HepG2 (cell line): ENCODE results near the gene TTC16. TPM values are rescaled to one million over a fixed set of nuclear protein-coding genes. Genes with fewer than 3 reads are reported as not detected.

Experiments used
- ATAC-seq: fragments of 200-7000 bp; cut with Tn5 transposase; 3 replicates; pipeline ENCODE4 v1.9.1; 2020; ENCODE audit warnings: mild to moderate bottlenecking, moderate library complexity
- BruUV-seq: library from RNA; stranded (reverse); fragments of 400-500 nt; replicated peaks from 2 replicates; lab custom pipeline; 2021; lab: Mats Ljungman, UMichigan
- CTCF ChIA-PET: fragments of 300-600 bp; formaldehyde crosslinking; extraction: SDS; loops from one replicate; lab custom pipeline; 2021; ENCODE audit warnings: low total read pairs, inconsistent platforms, low intra/inter-chr PET ratio; lab: Yijun Ruan, JAX
- POLR2A ChIA-PET: fragments of 350-600 bp; sonication (Branson Sonifier 250); formaldehyde crosslinking; loops from one replicate; lab custom pipeline; 2020; ENCODE audit warnings: antibody characterized with exemption, inconsistent platforms; lab: Yijun Ruan, JAX
- DNase-seq: peaks from one replicate; pipeline ENCODE4 v3.0.0-alpha.2; 2015; ENCODE audit warnings: low spot score
- FAIRE-seq: peaks from 3 replicates; lab custom pipeline; 2011; peaks lifted over from hg19 to GRCh38; lab: Jason Lieb, UNC
- H2AFZ ChIP-seq: one replicate; pipeline ENCODE4 v1.6.1; 2011; ENCODE audit warnings: low read length, inconsistent platforms
- H3K27ac ChIP-seq: fragments of 300-600 bp; 3 replicates; pipeline ENCODE4 v1.8.0; 2011; ENCODE audit warnings: mixed run types, mild to moderate bottlenecking, mixed read lengths, low read length, inconsistent platforms; ENCODE audit not compliant: insufficient read depth; ENCODE audit errors: extremely low read length
- H3K27me3 ChIP-seq, 2 experiments: fragments of 200-600 bp in 1 of 2; 2 replicates in 1 of 2; 3 replicates in 1 of 2; pipeline versions ENCODE4 v1.6.0 to v1.8.0; 2011; ENCODE audit warnings: low read length in 2 of 2, mild to moderate bottlenecking in 2 of 2, moderate library complexity in 2 of 2, inconsistent platforms in 1 of 2; ENCODE audit not compliant: insufficient read depth in 2 of 2, control insufficient read depth in 1 of 2
- H3K36me3 ChIP-seq, 2 experiments: fragments of 200-600 bp in 1 of 2; replicated peaks in 1 of 2; 2 replicates in 1 of 2; 3 replicates in 1 of 2; pipeline versions ENCODE4 v1.5.1 to v1.8.0; 2011; ENCODE audit warnings: low read length in 2 of 2, inconsistent platforms in 1 of 2; ENCODE audit not compliant: insufficient read depth in 2 of 2, control insufficient read depth in 1 of 2
- H3K4me1 ChIP-seq: 2 replicates; pipeline ENCODE4 v1.5.1; 2012; ENCODE audit warnings: low read length, inconsistent platforms; ENCODE audit not compliant: insufficient read depth
- H3K4me2 ChIP-seq: 2 replicates; pipeline ENCODE4 v1.6.0; 2011; ENCODE audit warnings: low read depth, low read length, inconsistent platforms
- H3K4me3 ChIP-seq, 3 experiments: fragments of 200-600 bp in 1 of 3; sonication (generic), shearing (Covaris generic) in 1 of 3; replicated peaks in 1 of 3; 2 replicates each; pipeline ENCODE4 v1.5.1; 2011 to 2016; ENCODE audit warnings: low read length in 3 of 3, inconsistent platforms in 2 of 3, low read depth in 2 of 3, mild to moderate bottlenecking in 2 of 3, control low read depth in 1 of 3, mixed read lengths in 1 of 3; ENCODE audit not compliant: insufficient read depth in 1 of 3
- H3K79me2 ChIP-seq: one replicate; pipeline ENCODE4 v1.6.1; 2011; ENCODE audit warnings: low read length, inconsistent platforms; ENCODE audit not compliant: insufficient read depth
- H3K9ac ChIP-seq: 2 replicates; pipeline ENCODE4 v1.6.0; 2011; ENCODE audit warnings: mild to moderate bottlenecking, low read depth, low read length, inconsistent platforms; ENCODE audit not compliant: insufficient read depth
- H3K9me3 ChIP-seq: 2 replicates; pipeline ENCODE4 v1.5.1; 2012; ENCODE audit warnings: mild to moderate bottlenecking, low read length
- H4K20me1 ChIP-seq: 2 replicates; pipeline ENCODE4 v1.6.0; 2011; ENCODE audit warnings: inconsistent platforms, mild to moderate bottlenecking, low read length, moderate library complexity; ENCODE audit not compliant: insufficient read depth
- BRD4 ChIP-seq: sonication (generic); formaldehyde crosslinking; IDR thresholded peaks from 2 replicates; pipeline ENCODE4 v1.4.0; 2020; ENCODE audit warnings: missing genetic modification reagents
- FLYWCH1 ChIP-seq: sonication (generic); formaldehyde crosslinking; IDR thresholded peaks from 2 replicates; pipeline ENCODE4 v1.8.1; 2023; ENCODE audit warnings: mild to moderate bottlenecking, missing genetic modification reagents
- MTF1 ChIP-seq: sonication (generic); formaldehyde crosslinking; IDR thresholded peaks from 2 replicates; pipeline ENCODE4 v1.5.0; 2020; ENCODE audit warnings: missing genetic modification reagents
- NFATC3 ChIP-seq: sonication (generic); formaldehyde crosslinking; IDR thresholded peaks from 2 replicates; pipeline ENCODE4 v1.5.1; 2020; ENCODE audit warnings: mild to moderate bottlenecking, missing genetic modification reagents
- PAX8 ChIP-seq: sonication (generic); formaldehyde crosslinking; IDR thresholded peaks from 2 replicates; pipeline ENCODE4 v1.8.0; 2022; ENCODE audit warnings: mild to moderate bottlenecking, missing genetic modification reagents, borderline replicate concordance
- POLR2AphosphoS2 ChIP-seq: IDR thresholded peaks from 2 replicates; pipeline ENCODE4 v1.6.1; 2011; ENCODE audit warnings: low read depth, low read length, improper control_type of control experiment
- REPIN1 ChIP-seq: sonication (generic); formaldehyde crosslinking; IDR thresholded peaks from 2 replicates; pipeline ENCODE4 v1.8.0; 2022; ENCODE audit warnings: missing genetic modification reagents, low read depth, mild to moderate bottlenecking, borderline replicate concordance
- SOX5 ChIP-seq: IDR thresholded peaks from 2 replicates; pipeline ENCODE4 v1.6.1; 2016; ENCODE audit warnings: borderline replicate concordance
- SRSF4 ChIP-seq: fragments of 200-400 bp; formaldehyde crosslinking; IDR thresholded peaks from one replicate; pipeline ENCODE4 v1.6.1; 2018; ENCODE audit warnings: mild to moderate bottlenecking, low read depth, low read length, moderate library complexity; ENCODE audit not compliant: poor library complexity, severe bottlenecking
- TBP ChIP-seq: sonication (generic); formaldehyde crosslinking; IDR thresholded peaks from 2 replicates; pipeline ENCODE4 v1.5.0; 2020; ENCODE audit warnings: missing genetic modification reagents
- YEATS2 ChIP-seq: sonication (generic); formaldehyde crosslinking; IDR thresholded peaks from 2 replicates; pipeline ENCODE4 v1.4.0; 2020; ENCODE audit warnings: missing genetic modification reagents, borderline replicate concordance
- ZNF205 ChIP-seq: IDR thresholded peaks from 2 replicates; pipeline ENCODE4 v1.6.1; 2018; ENCODE audit warnings: missing biosample characterization, missing genetic modification reagents
- ZNF274 ChIP-seq: sonication (generic); formaldehyde crosslinking; IDR thresholded peaks from 2 replicates; pipeline ENCODE4 v1.5.1; 2020; ENCODE audit warnings: mild to moderate bottlenecking, missing genetic modification reagents
- ZNF468 ChIP-seq: sonication (generic); formaldehyde crosslinking; IDR thresholded peaks from 2 replicates; pipeline ENCODE4 v1.8.0; 2022; ENCODE audit warnings: mild to moderate bottlenecking, moderate library complexity, missing genetic modification reagents
- ZNF607 ChIP-seq: sonication (generic); formaldehyde crosslinking; IDR thresholded peaks from 2 replicates; pipeline ENCODE4 v1.5.1; 2020; ENCODE audit warnings: missing genetic modification reagents, mild to moderate bottlenecking, borderline replicate concordance
- ZNF737 ChIP-seq: sonication (generic); formaldehyde crosslinking; IDR thresholded peaks from 2 replicates; pipeline ENCODE4 v1.5.0; 2020; ENCODE audit warnings: missing genetic modification reagents, mild to moderate bottlenecking, borderline replicate concordance
- ZNF747 ChIP-seq: sonication (generic); formaldehyde crosslinking; IDR thresholded peaks from 2 replicates; pipeline ENCODE4 v1.8.1; 2023; ENCODE audit warnings: missing genetic modification reagents, mild to moderate bottlenecking, borderline replicate concordance
- ZNF775 ChIP-seq: sonication (generic); formaldehyde crosslinking; IDR thresholded peaks from 2 replicates; pipeline ENCODE4 v1.4.0; 2020; ENCODE audit warnings: missing genetic modification reagents, mild to moderate bottlenecking, moderate library complexity, borderline replicate concordance
- ZNF891 ChIP-seq: sonication (generic); formaldehyde crosslinking; IDR thresholded peaks from 2 replicates; pipeline ENCODE4 v1.5.0; 2020; ENCODE audit warnings: mild to moderate bottlenecking, missing genetic modification reagents
- ZSCAN30 ChIP-seq: sonication (generic); formaldehyde crosslinking; IDR thresholded peaks from 2 replicates; pipeline ENCODE4 v1.5.0; 2020; ENCODE audit warnings: mild to moderate bottlenecking, missing genetic modification reagents
- WGBS: methylation state at CpG from one replicate; pipeline ENCODE4 v1.1.6; 2017; ENCODE audit warnings: low lambda C conversion rate; 5-methylcytosine and 5-hydroxymethylcytosine counted together
- in situ Hi-C: cut with HindIII; loops from 2 replicates; pipeline ENCODE4 v1.10.0; 2017; ENCODE audit warnings: low pct_unique_long_range_greater_than_20kb; ENCODE audit not compliant: extremely low pct_ligation_motif_present
- intact Hi-C: fragments of 100-400 bp; cut with micrococcal nuclease; formaldehyde crosslinking; loops from one replicate; pipeline ENCODE4 v1.10.0; 2022; ENCODE audit not compliant: unreplicated experiment
- polyA plus RNA-seq, 8 experiments: library from polyadenylated mRNA; depleted of rRNA in 3 of 8; stranded (reverse) in 7 of 8; unstranded in 1 of 8; fragments of >200 nt; fragmentation: Illumina TruSeq in 4 of 8; extraction: Trizol in 4 of 8; gene quantifications; 2 replicates each; pipeline versions ENCODE4 v1.2.1 to v1.2.3, GENCODE V29; 2011 to 2016; ENCODE audit warnings: low read depth in 4 of 8, missing spikeins in 1 of 8, mixed read lengths in 1 of 8; ENCODE audit not compliant: insufficient read depth in 1 of 8
- total RNA-seq, 5 experiments: library from RNA; depleted of rRNA; stranded (reverse); fragments of >200 nt; fragmentation: Illumina TruSeq; extraction: Trizol; gene quantifications; 2 replicates each; pipeline ENCODE4 v1.2.3, GENCODE V29; 2016; ENCODE audit warnings: low read depth in 1 of 5
- TF ChIP-seq, protein P1 (sequence below): sonication (generic); formaldehyde crosslinking; IDR thresholded peaks from 2 replicates; pipeline ENCODE4 v1.9.0; 2022; ENCODE audit warnings: missing genetic modification reagents, mild to moderate bottlenecking, borderline replicate concordance
- TF ChIP-seq, protein P2 (sequence below): sonication (generic); formaldehyde crosslinking; IDR thresholded peaks from 2 replicates; pipeline ENCODE4 v1.4.0; 2020; ENCODE audit warnings: mild to moderate bottlenecking, low read depth, missing genetic modification reagents

TTC16 gene
- total and polyA plus RNA-seq, 2 of the 13 experiments (the other 11 are each of a cell fraction or from before 2014, with no cell fraction given): not detected

DNA sequence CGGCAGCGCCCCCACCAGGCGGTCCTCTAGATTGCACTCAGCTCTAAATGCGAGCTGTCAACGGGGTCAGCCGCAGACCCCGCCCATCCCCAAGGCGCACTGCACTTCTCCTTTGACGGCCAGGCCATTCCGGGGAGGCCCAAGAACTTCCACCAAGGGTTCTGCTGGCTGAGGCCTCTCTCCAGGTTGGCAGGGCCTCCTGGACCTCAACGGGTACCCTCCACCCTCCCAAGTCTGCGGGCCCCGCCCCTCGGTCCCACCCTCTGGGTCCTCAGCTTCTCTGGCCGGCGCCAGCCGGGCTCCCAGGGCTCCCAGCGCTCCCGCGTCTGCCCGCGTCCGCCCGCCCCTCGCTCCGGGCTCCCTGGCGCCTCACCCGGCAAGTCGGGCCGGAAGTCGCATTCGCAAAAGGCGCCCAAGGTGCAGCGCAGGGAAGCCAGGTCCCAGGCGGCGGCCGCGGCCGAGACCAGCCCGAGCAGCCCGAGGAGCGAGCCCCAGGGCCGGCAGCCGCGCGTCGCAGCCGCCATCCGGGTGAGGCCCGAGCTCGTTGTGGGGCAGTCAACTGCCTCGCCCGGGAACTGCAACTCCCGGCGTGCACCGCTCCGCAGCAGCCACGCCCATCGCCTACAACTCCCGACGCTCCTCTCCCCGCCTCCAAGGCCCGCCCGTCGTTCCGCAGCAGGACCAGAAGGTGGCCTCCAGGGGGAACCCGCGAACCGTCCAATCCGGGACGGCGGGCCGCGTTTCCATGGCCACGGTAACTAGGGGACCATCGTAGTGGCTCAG lies 19.1 kb downstream of the TTC16 start, which contains the start of gene TOR2A:
TSS of gene TOR2A (minus strand) at position 548 of the 783 bp plus-strand sequence. CDS start at position 524, 24 bp downstream.
- Histone ChIP-seq H4K20me1 (no peaks in the 10 kb centered on the region), H3K9ac (peak within 1 kb of the TSS; percentile 76), H2AFZ (no peak within 1 kb of the TSS), H3K9me3 (no peaks in the 10 kb centered on the region), H3K79me2 (no peaks in the 10 kb centered on the region), H3K36me3 (no peaks in the 10 kb centered on the region), H3K4me3 (peak within 1 kb of the TSS; percentile 57 to 77 (median 74)), H3K27ac (peak within 1 kb of the TSS; percentile 71), H3K4me1 (peaks cover 29% of the 10 kb centered on the region), H3K4me2 (peak within 1 kb of the TSS; percentile 73), H3K27me3 (peaks cover 4 to 19% of the 10 kb centered on the region in 2 experiments; a peak in 4 of 5 replicates)
- no TSS peak for BruUV-seq
- WGBS: 3% methylated on average over 8 of the region's 76 CpGs
- POLR2A ChIA-PET: interaction anchor here (0.8 to 1.5 kb wide), 12 partner anchors 19 to 284 kb away, joined by 3 to 11 read pairs (median 5); partner anchors contain the start of genes CDK9, LRSAM1, PTRH1 and RPL12
- ATAC-seq (peak; percentile 91), FAIRE-seq (peak; percentile 73), DNase-seq (peak; percentile 93)
- in situ Hi-C loops: loop anchor here (5.0 to 10.0 kb wide), 2 partner anchors 47 to 230 kb away; no protein-coding TSS in a partner anchor
- intact Hi-C loops: loop anchor here (1.0 to 2.0 kb wide), 3 partner anchors 68 to 184 kb away; partner anchors contain the start of gene FPGS
- CTCF ChIA-PET: interaction anchor here (1.2 to 3.9 kb wide), 4 partner anchors 50 to 186 kb away, joined by 3 to 33 read pairs (median 8); partner anchors contain the start of gene CDK9
- TF ChIP-seq PAX8 (CRISPR knock-in tag) (peak; percentile 95; the same call in 1 of the 2 replicates), MTF1 (CRISPR knock-in tag) (no peak), SOX5 (CRISPR knock-in tag) (no peak), ZNF468 (CRISPR knock-in tag) (no peak), NFATC3 (CRISPR knock-in tag) (no peak), ZNF607 (CRISPR knock-in tag) (peak; percentile 52; the same call in 1 of the 2 replicates), TBP (CRISPR knock-in tag) (no peak), ZNF891 (CRISPR knock-in tag) (no peak), BRD4 (CRISPR knock-in tag) (no peak; the same call in none of the 2 replicates), ZNF775 (CRISPR knock-in tag) (0 out of 2 replicates have a peak, but pooled peaks have one; percentile 66), SRSF4 (no peak), ZNF274 (CRISPR knock-in tag) (no peak), ZNF205 (no peak), FLYWCH1 (no peak), ZNF747 (0 out of 2 replicates have a peak, but pooled peaks have one; percentile 23), REPIN1 (CRISPR knock-in tag) (peak; percentile 85), POLR2AphosphoS2 (no peak), ZNF737 (CRISPR knock-in tag) (no peak), ZSCAN30 (CRISPR knock-in tag) (no peak), YEATS2 (CRISPR knock-in tag) (peak; percentile 51; the same call in 1 of the 2 replicates)
- TF ChIP-seq, protein P1, sequence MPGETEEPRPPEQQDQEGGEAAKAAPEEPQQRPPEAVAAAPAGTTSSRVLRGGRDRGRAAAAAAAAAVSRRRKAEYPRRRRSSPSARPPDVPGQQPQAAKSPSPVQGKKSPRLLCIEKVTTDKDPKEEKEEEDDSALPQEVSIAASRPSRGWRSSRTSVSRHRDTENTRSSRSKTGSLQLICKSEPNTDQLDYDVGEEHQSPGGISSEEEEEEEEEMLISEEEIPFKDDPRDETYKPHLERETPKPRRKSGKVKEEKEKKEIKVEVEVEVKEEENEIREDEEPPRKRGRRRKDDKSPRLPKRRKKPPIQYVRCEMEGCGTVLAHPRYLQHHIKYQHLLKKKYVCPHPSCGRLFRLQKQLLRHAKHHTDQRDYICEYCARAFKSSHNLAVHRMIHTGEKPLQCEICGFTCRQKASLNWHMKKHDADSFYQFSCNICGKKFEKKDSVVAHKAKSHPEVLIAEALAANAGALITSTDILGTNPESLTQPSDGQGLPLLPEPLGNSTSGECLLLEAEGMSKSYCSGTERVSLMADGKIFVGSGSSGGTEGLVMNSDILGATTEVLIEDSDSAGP (CRISPR knock-in tag): peak; percentile 56; the same call in 1 of the 2 replicates
- TF ChIP-seq, protein P2, sequence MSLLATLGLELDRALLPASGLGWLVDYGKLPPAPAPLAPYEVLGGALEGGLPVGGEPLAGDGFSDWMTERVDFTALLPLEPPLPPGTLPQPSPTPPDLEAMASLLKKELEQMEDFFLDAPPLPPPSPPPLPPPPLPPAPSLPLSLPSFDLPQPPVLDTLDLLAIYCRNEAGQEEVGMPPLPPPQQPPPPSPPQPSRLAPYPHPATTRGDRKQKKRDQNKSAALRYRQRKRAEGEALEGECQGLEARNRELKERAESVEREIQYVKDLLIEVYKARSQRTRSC: no peak
